SK-N-SH (cell line): ENCODE measurements around the gene PSPN. TPM values are rescaled to one million over a fixed set of nuclear protein-coding genes. Genes with fewer than 3 reads are reported as not detected.
A peak's percentile ranks its signal among the peaks of the same experiment; 100 is the strongest.

Source experiments
- CTCF ChIA-PET: fragments of 300-600, 350-600 bp; formaldehyde crosslinking; extraction: SDS; loops from one replicate; lab custom pipeline; 2021; lab: Yijun Ruan, JAX
- POLR2A ChIA-PET: fragments of 350-600 bp; sonication (Branson Sonifier 250); formaldehyde crosslinking; extraction: SDS; loops from one replicate; lab custom pipeline; 2020; ENCODE audit warnings: antibody characterized with exemption, inconsistent platforms; lab: Yijun Ruan, JAX
- DNase-seq: peaks from one replicate; pipeline ENCODE4 v3.0.0; 2012
- H2AFZ ChIP-seq: fragments of 200-600 bp; sonication (generic); 2 replicates; pipeline ENCODE4 v1.8.1; 2016; ENCODE audit warnings: antibody characterized with exemption, mild to moderate bottlenecking, low read depth
- H3F3A ChIP-seq: fragments of 200-600 bp; sonication (generic); replicated peaks from 2 replicates; pipeline ENCODE3; 2016; ENCODE audit warnings: antibody characterized with exemption, mild to moderate bottlenecking; ENCODE audit not compliant: insufficient read depth
- H3K27ac ChIP-seq, 2 experiments: fragments of 200-500 bp in 1 of 2; fragments of 200-600 bp in 1 of 2; sonication (Bioruptor generic) in 1 of 2; sonication (generic), shearing (Covaris generic) in 1 of 2; 2 replicates each; pipeline versions ENCODE4 v1.5.1 to v1.6.1; 2014 to 2016; ENCODE audit warnings: low read depth in 2 of 2, inconsistent platforms in 1 of 2, low read length in 1 of 2, mild to moderate bottlenecking in 1 of 2, mixed read lengths in 1 of 2
- H3K27me3 ChIP-seq: fragments of 200-600 bp; sonication (generic), shearing (Covaris generic); 2 replicates; pipeline ENCODE4 v1.6.1; 2016; ENCODE audit warnings: mixed run types; ENCODE audit not compliant: insufficient read depth
- H3K36me3 ChIP-seq, 2 experiments: fragments of 200-500 bp in 1 of 2; fragments of 200-600 bp in 1 of 2; sonication (Bioruptor generic) in 1 of 2; sonication (generic) in 1 of 2; replicated peaks in 1 of 2; 2 replicates each; pipeline versions ENCODE3 to v1.5.1; 2014 to 2016; ENCODE audit warnings: low read length in 1 of 2, mild to moderate bottlenecking in 1 of 2; ENCODE audit not compliant: insufficient read depth in 2 of 2, control insufficient read depth in 1 of 2
- H3K4me1 ChIP-seq, 2 experiments: fragments of 200-500 bp in 1 of 2; fragments of 200-600 bp in 1 of 2; sonication (Bioruptor generic) in 1 of 2; sonication (generic), shearing (Covaris generic) in 1 of 2; 2 replicates each; pipeline versions ENCODE4 v1.5.1 to v1.6.1; 2014 to 2016; ENCODE audit warnings: low read depth in 1 of 2, low read length in 1 of 2, mixed run types in 1 of 2; ENCODE audit not compliant: insufficient read depth in 2 of 2, control insufficient read depth in 1 of 2
- H3K4me2 ChIP-seq: fragments of 200-600 bp; sonication (generic), shearing (Covaris generic); 2 replicates; pipeline ENCODE4 v1.6.1; 2017; ENCODE audit warnings: mixed run types
- H3K4me3 ChIP-seq, 2 experiments: fragments of 200-500 bp in 1 of 2; fragments of 200-600 bp in 1 of 2; sonication (Bioruptor generic) in 1 of 2; sonication (generic), shearing (Covaris generic) in 1 of 2; 2 replicates each; pipeline versions ENCODE4 v1.5.1 to v1.8.1; 2014 to 2016; ENCODE audit warnings: low read depth in 2 of 2, inconsistent platforms in 1 of 2, low read length in 1 of 2, mild to moderate bottlenecking in 1 of 2, mixed read lengths in 1 of 2, moderate library complexity in 1 of 2
- H3K79me2 ChIP-seq: fragments of 200-600 bp; sonication (generic); 2 replicates; pipeline ENCODE4 v1.8.1; 2017; ENCODE audit warnings: mild to moderate bottlenecking; ENCODE audit not compliant: insufficient read depth
- H3K9ac ChIP-seq: fragments of 200-600 bp; sonication (generic); 2 replicates; pipeline ENCODE4 v1.6.1; 2017; ENCODE audit warnings: mixed run types
- H3K9me2 ChIP-seq: fragments of 200-600 bp; sonication (generic); 2 replicates; pipeline ENCODE4 v1.6.1; 2017; ENCODE audit warnings: mixed run types
- H3K9me3 ChIP-seq: fragments of 200-600 bp; sonication (generic); 2 replicates; pipeline ENCODE4 v1.6.1; 2017; ENCODE audit warnings: mixed run types, mild to moderate bottlenecking, moderate library complexity
- H4K20me1 ChIP-seq: fragments of 200-600 bp; sonication (generic); 2 replicates; pipeline ENCODE4 v1.6.1; 2017; ENCODE audit warnings: mild to moderate bottlenecking, mixed run types; ENCODE audit not compliant: insufficient read depth
- ELF1 ChIP-seq: IDR thresholded peaks from 2 replicates; pipeline ENCODE4 v1.4.0; 2012
- EP300 ChIP-seq, 2 experiments: IDR thresholded peaks; 2 replicates each; pipeline versions ENCODE4 v1.4.0 to v1.6.1; 2012; ENCODE audit warnings: borderline replicate concordance in 1 of 2, low read depth in 1 of 2, low read length in 1 of 2
- MAX ChIP-seq: IDR thresholded peaks from 2 replicates; pipeline ENCODE4 v1.4.0; 2012; ENCODE audit warnings: low read depth
- MEF2A ChIP-seq: IDR thresholded peaks from 2 replicates; pipeline ENCODE4 v1.4.0; 2012; ENCODE audit warnings: low read depth, borderline replicate concordance
- NRF1 ChIP-seq: IDR thresholded peaks from 2 replicates; pipeline ENCODE4 v1.6.1; 2012; ENCODE audit warnings: low read depth, mild to moderate bottlenecking, low read length
- POLR2AphosphoS5 ChIP-seq: IDR thresholded peaks from 2 replicates; pipeline ENCODE4 v1.6.1; 2012; ENCODE audit warnings: low read depth, low read length
- SMC3 ChIP-seq: IDR thresholded peaks from 2 replicates; pipeline ENCODE4 v1.6.1; 2012; ENCODE audit warnings: low read depth, low read length, improper control_type of control experiment
- TAF1 ChIP-seq: IDR thresholded peaks from 2 replicates; pipeline ENCODE4 v1.6.1; 2012; ENCODE audit warnings: low read depth, mild to moderate bottlenecking, low read length, moderate library complexity, borderline replicate concordance
- TCF12 ChIP-seq: IDR thresholded peaks from 2 replicates; pipeline ENCODE4 v1.4.0; 2012
- USF2 ChIP-seq: fragments of 150-350 bp; IDR thresholded peaks from 2 replicates; pipeline ENCODE4 v1.6.1; 2017; ENCODE audit warnings: antibody characterized with exemption, low read length, low read depth, borderline replicate concordance
- YY1 ChIP-seq: IDR thresholded peaks from 2 replicates; pipeline ENCODE4 v1.4.0; 2012; ENCODE audit warnings: low read depth, mild to moderate bottlenecking
- WGBS: methylation state at CpG from one replicate; pipeline ENCODE4 v1.1.6; 2017; ENCODE audit warnings: low lambda C conversion rate; 5-methylcytosine and 5-hydroxymethylcytosine counted together
- polyA plus RNA-seq, 3 experiments: library from polyadenylated mRNA; depleted of rRNA; stranded (reverse); fragments of >200 nt; gene quantifications; 2 replicates each; pipeline ENCODE4 v1.2.3, GENCODE V29; 2012
- TF ChIP-seq, protein P1 (sequence below): IDR thresholded peaks from 2 replicates; pipeline ENCODE4 v1.4.0; 2012; ENCODE audit warnings: low read depth, borderline replicate concordance
- TF ChIP-seq, protein P2 (sequence below): IDR thresholded peaks from 2 replicates; pipeline ENCODE4; 2012

Gene PSPN
- polyA plus RNA-seq, 1 of the 3 experiments (the other 2 are of a cell fraction), result 0.59 TPM

DNA sequence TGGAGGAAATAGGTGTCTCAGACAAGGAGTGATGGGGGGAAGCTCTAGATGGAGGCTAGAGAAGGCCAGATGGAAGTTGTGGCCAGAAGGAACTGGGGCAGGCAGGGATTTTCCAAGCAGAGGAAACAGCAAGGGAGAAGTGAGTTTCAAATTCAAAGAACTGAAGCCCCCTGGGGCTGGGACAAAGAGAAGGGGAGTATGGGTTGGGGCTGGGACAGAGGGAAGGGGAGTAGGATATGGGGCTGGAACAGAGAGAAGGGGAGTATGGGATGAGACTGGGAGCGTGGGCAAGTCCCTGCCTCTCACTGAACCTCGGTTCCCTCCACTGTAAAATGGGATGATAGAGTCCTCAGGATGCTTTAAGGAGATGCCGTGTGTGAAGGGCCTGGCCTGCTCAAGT, 19.1 kb upstream of the PSPN start:
- Histone ChIP-seq H3K9ac (no peak overlapping the region), H3F3A (no peaks in the 10 kb centered on the region), H3K36me3 (peaks cover 7 to 11% of the 10 kb centered on the region in 2 experiments), H3K4me1 (peaks cover 5 to 11% of the 10 kb centered on the region in 2 experiments; a peak in 2 of 4 replicates), H3K4me2 (no peak overlapping the region), H3K27ac (no peak overlapping the region), H3K9me2 (no peaks in the 10 kb centered on the region), H4K20me1 (no peaks in the 10 kb centered on the region), H3K79me2 (peaks cover 32% of the 10 kb centered on the region), H2AFZ (no peak overlapping the region), H3K4me3 (no peak overlapping the region), H3K27me3 (no peaks in the 10 kb centered on the region), H3K9me3 (no peaks in the 10 kb centered on the region)
- 97% methylated on average over 3 of the region's 3 CpGs for WGBS
- DNase-seq, result no peak
- TF ChIP-seq, protein P1, sequence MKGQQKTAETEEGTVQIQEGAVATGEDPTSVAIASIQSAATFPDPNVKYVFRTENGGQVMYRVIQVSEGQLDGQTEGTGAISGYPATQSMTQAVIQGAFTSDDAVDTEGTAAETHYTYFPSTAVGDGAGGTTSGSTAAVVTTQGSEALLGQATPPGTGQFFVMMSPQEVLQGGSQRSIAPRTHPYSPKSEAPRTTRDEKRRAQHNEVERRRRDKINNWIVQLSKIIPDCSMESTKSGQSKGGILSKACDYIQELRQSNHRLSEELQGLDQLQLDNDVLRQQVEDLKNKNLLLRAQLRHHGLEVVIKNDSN, result no peak
- ChIA-PET POLR2A (no interaction called here), CTCF (interaction anchor here (2.2 kb wide), 1 partner anchor 347 kb away, joined by 8 read pairs; no protein-coding TSS in a partner anchor)

- Histone ChIP-seq H3F3A (no peaks in the 10 kb centered on the region), H4K20me1 (no peaks in the 10 kb centered on the region), H3K4me3 (peak overlapping the region; percentile 84 to 89), H2AFZ (peak overlapping the region; percentile 92), H3K27ac (peak overlapping the region; percentile 94), H3K4me1 (peaks cover 5 to 11% of the 10 kb centered on the region in 2 experiments; a peak in 2 of 4 replicates), H3K27me3 (no peaks in the 10 kb centered on the region), H3K36me3 (peaks cover 11 to 15% of the 10 kb centered on the region in 2 experiments), H3K9ac (peak overlapping the region; percentile 85), H3K79me2 (peaks cover 38% of the 10 kb centered on the region), H3K9me2 (no peaks in the 10 kb centered on the region), H3K9me3 (no peaks in the 10 kb centered on the region), H3K4me2 (peak overlapping the region; percentile 94)
- DNase-seq, result no peak
- CTCF ChIA-PET, result interaction anchor here (1.5 to 2.2 kb wide), 3 partner anchors 17 to 346 kb away, joined by 3 to 8 read pairs (median 3); partner anchors contain the start of gene ALKBH7
- 0 out of 2 replicates have a peak, but pooled peaks have one; percentile 25 for TF ChIP-seq TAF1
- TF ChIP-seq NRF1, result peak; percentile 82
- TF ChIP-seq, protein P1, result no peak
- WGBS, result 31% methylated on average over 14 of the region's 14 CpGs
- POLR2A ChIA-PET, result interaction anchor here (1.5 kb wide), 1 partner anchor 18 kb away, joined by 3 read pairs; no protein-coding TSS in a partner anchor
Measured at GRCh38 chr19:6393983-6394412, 18.3 kb upstream of the PSPN start.

DNA sequence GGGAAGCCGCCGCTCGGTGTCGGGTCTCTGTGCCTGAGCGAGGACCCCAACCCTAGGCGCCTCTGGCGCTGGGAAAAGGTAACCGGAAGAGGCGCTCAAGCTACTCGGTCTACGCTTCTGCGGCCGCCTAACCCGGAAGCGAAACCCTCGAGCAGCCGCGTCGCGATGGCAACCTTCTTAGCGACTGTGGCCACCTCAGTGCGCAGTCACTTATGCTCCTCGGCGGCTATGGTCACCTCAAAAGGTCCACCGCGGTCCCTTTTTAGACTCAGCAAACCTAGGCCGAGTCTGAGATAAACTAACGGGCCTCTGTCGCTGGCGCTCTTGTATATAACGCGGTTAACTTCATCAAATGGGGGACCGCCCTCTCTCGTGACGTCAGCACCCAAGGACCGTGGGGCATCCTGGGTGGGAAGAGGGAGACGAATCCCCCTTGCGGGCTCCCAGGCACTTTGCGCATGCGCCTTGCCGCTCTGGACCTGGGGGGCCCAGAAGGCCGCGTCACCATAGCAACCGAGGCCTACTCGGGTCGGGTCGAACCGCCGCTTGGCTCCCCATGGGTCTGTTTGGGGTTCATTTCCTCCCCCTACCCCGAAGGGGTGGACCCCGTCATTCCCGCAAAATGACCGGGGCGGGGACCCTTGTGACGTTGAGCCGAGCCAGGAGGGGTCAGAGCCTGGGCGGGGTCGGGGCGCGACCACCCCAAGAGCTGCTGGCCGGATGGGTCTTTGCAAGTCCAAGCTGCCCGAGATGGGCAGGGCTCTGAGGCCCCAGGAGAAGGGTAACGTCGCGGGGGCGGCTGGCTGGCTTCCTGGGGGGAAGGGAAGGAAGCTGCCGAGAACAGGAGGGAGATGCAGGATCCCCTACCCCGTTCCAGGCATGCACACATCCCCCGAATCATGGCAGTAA, 17.6 kb upstream of the PSPN start, which contains the start of gene GTF2F1:
Gene GTF2F1, minus strand, starts transcription at position 91 of the 909 bp plus-strand sequence. CDS start 169 bp downstream, outside the sequence.
- H3K4me3 ChIP-seq, result peak within 1 kb of the TSS; percentile 84 to 89
- H2AFZ ChIP-seq, result peak within 1 kb of the TSS; percentile 92
- H3K4me2 ChIP-seq, result peak within 1 kb of the TSS; percentile 94
- peak; percentile 99 for DNase-seq
- peaks cover 43% of the 10 kb centered on the region for H3K79me2 ChIP-seq
- 4% methylated on average over 16 of the region's 69 CpGs for WGBS
- no peaks in the 10 kb centered on the region for H3K9me3 ChIP-seq
- H3K9ac ChIP-seq, result peak within 1 kb of the TSS; percentile 85
- no peaks in the 10 kb centered on the region for H3K27me3 ChIP-seq
- ChIA-PET POLR2A (interaction anchor here (0.6 to 1.5 kb wide), 3 partner anchors 17 to 151 kb away, joined by 3 to 4 read pairs (median 3); no protein-coding TSS in a partner anchor), CTCF (interaction anchor here (0.6 to 2.2 kb wide), 4 partner anchors 17 to 345 kb away, joined by 3 to 8 read pairs (median 3); partner anchors contain the start of gene ALKBH7)
- peak within 1 kb of the TSS; percentile 94 for H3K27ac ChIP-seq
- H3F3A ChIP-seq, result no peaks in the 10 kb centered on the region
- H3K36me3 ChIP-seq, result peaks cover 17% of the 10 kb centered on the region in 2 experiments
- H4K20me1 ChIP-seq, result no peaks in the 10 kb centered on the region
- no peaks in the 10 kb centered on the region for H3K9me2 ChIP-seq
- H3K4me1 ChIP-seq, result peaks cover 5 to 11% of the 10 kb centered on the region in 2 experiments; a peak in 2 of 4 replicates
- TF ChIP-seq YY1 (peak; percentile 35; the same call in 1 of the 2 replicates), SMC3 (no peak), EP300 (IDR thresholded peaks at IDR 0.05; ENCODE audit: borderline replicate concordance in 1 of 2, low read depth in 1 of 2, low read length in 1 of 2) (peak in 1 of 2 experiments; percentile 14; a peak in 1 of 4 replicates), POLR2AphosphoS5 (peak; percentile 70; the same call in 1 of the 2 replicates), TCF12 (no peak), MEF2A (no peak), MAX (peak; percentile 24; the same call in 1 of the 2 replicates), NRF1 (peak; percentile 80), ELF1 (peak; percentile 86), USF2 (no peak)
- TF ChIP-seq, protein P1, result no peak
- TF ChIP-seq, protein P2, sequence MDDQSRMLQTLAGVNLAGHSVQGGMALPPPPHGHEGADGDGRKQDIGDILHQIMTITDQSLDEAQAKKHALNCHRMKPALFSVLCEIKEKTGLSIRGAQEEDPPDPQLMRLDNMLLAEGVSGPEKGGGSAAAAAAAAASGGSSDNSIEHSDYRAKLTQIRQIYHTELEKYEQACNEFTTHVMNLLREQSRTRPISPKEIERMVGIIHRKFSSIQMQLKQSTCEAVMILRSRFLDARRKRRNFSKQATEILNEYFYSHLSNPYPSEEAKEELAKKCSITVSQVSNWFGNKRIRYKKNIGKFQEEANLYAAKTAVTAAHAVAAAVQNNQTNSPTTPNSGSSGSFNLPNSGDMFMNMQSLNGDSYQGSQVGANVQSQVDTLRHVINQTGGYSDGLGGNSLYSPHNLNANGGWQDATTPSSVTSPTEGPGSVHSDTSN, result no peak
